ENCODE measurements around the gene MAP1LC3B2.

DNA sequence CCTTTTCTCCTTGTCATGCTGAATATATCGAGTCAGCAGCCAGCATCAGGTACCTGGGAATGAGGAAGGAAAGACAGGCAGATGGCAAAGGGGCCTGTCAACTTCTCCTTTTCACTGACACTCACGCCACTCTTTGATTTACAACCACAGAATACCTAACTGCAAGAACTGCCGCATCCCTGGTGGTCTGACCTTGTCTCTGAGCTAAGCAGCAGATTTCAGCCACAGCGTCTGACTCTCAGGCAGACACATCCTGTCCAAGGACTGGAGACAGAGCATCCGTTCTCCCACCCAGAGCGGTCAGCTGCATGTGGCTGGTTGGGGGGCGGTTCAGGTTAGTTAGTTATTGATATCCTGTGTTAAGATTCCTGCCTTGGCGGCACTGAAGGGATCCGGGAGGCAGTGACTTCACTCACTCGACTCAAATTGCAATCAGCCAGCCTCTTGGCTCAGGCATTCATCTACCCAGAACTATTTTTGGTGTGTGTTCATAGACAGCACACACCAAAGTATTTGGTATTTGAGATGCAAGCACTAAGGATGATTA is 11.2 kb upstream of the MAP1LC3B2 start:
- no peak for TF ChIP-seq ZNF565 (CRISPR knock-in tag; conservative IDR thresholded peaks at IDR 0.05; ENCODE audit: low read depth)
- no peak for TF ChIP-seq ZC3H10 (CRISPR knock-in tag; IDR thresholded peaks at IDR 0.05)
- TF ChIP-seq, protein P1, sequence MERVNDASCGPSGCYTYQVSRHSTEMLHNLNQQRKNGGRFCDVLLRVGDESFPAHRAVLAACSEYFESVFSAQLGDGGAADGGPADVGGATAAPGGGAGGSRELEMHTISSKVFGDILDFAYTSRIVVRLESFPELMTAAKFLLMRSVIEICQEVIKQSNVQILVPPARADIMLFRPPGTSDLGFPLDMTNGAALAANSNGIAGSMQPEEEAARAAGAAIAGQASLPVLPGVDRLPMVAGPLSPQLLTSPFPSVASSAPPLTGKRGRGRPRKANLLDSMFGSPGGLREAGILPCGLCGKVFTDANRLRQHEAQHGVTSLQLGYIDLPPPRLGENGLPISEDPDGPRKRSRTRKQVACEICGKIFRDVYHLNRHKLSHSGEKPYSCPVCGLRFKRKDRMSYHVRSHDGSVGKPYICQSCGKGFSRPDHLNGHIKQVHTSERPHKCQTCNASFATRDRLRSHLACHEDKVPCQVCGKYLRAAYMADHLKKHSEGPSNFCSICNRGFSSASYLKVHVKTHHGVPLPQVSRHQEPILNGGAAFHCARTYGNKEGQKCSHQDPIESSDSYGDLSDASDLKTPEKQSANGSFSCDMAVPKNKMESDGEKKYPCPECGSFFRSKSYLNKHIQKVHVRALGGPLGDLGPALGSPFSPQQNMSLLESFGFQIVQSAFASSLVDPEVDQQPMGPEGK (CRISPR knock-in tag; IDR thresholded peaks at IDR 0.05; ENCODE audit: borderline replicate concordance), result no peak
- TF ChIP-seq, protein P2, sequence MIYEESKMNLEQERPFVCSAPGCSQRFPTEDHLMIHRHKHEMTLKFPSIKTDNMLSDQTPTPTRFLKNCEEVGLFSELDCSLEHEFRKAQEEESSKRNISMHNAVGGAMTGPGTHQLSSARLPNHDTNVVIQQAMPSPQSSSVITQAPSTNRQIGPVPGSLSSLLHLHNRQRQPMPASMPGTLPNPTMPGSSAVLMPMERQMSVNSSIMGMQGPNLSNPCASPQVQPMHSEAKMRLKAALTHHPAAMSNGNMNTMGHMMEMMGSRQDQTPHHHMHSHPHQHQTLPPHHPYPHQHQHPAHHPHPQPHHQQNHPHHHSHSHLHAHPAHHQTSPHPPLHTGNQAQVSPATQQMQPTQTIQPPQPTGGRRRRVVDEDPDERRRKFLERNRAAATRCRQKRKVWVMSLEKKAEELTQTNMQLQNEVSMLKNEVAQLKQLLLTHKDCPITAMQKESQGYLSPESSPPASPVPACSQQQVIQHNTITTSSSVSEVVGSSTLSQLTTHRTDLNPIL (CRISPR knock-in tag; IDR thresholded peaks at IDR 0.05; ENCODE audit: low read depth), result no peak
- no peak for TF ChIP-seq ZFP3 (CRISPR knock-in tag; IDR thresholded peaks at IDR 0.05)
- TF ChIP-seq RARB (CRISPR knock-in tag; IDR thresholded peaks at IDR 0.05), result no peak
- TF ChIP-seq ZFP30 (CRISPR knock-in tag; IDR thresholded peaks at IDR 0.05), result no peak
- TF ChIP-seq ESRRG (CRISPR knock-in tag; IDR thresholded peaks at IDR 0.05), result no peak
- TF ChIP-seq SNAI2 (CRISPR knock-in tag; IDR thresholded peaks at IDR 0.05), result no peak
- no peak for TF ChIP-seq TCF4 (CRISPR knock-in tag; IDR thresholded peaks at IDR 0.05; ENCODE audit: borderline replicate concordance)
- TF ChIP-seq, protein P3, sequence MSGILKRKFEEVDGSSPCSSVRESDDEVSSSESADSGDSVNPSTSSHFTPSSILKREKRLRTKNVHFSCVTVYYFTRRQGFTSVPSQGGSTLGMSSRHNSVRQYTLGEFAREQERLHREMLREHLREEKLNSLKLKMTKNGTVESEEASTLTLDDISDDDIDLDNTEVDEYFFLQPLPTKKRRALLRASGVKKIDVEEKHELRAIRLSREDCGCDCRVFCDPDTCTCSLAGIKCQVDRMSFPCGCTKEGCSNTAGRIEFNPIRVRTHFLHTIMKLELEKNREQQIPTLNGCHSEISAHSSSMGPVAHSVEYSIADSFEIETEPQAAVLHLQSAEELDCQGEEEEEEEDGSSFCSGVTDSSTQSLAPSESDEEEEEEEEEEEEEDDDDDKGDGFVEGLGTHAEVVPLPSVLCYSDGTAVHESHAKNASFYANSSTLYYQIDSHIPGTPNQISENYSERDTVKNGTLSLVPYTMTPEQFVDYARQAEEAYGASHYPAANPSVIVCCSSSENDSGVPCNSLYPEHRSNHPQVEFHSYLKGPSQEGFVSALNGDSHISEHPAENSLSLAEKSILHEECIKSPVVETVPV (CRISPR knock-in tag; IDR thresholded peaks at IDR 0.05), result no peak
- no peak for TF ChIP-seq PPARA (CRISPR knock-in tag; IDR thresholded peaks at IDR 0.05; ENCODE audit: borderline replicate concordance)
